ENCODE measurements around the gene NR6A1.

DNA sequence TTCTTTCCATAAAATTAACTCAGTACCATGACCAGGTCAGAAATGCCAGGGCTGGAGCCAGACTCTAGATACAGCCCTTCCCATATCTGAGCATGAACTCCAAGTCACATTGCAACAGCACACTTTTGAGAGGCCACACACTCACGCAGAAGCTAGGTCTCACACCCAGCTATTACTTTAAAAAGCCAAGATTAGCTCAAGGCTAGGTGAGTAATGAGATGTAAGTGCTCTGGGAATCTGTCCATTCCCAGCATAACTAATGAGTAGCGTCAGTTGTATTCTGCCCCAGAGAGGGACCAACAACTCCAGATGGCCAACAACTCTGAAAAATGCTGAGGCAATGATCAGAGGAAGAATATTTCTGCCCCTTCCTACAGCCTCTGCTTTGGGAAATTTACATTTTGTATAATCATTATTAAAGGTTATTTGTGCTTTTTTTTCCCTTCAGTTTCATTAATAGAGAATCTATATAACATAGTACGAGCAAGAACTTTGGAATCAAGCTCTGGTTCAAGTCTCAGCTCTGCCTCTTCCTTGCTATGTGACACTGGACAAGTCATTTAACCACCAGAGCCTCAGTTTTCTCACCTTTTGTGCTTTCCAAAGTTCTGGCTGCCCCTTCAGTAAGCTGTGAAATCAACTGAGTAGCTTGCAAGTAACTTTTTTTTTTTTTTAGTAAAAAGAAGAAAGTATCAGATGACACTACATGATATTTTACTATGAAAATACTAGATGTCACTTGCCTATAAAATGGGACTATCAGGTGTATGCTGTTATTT is 118.3 kb downstream of the NR6A1 start:
- no peak for TF ChIP-seq CTCF (conservative IDR thresholded peaks at IDR 0.05; ENCODE audit: low read length)
- no peak for TF ChIP-seq EZH2phosphoT487 (IDR thresholded peaks at IDR 0.05; ENCODE audit: borderline replicate concordance, low read depth, low read length)
